ENCODE measurements around the gene AFF3.

DNA sequence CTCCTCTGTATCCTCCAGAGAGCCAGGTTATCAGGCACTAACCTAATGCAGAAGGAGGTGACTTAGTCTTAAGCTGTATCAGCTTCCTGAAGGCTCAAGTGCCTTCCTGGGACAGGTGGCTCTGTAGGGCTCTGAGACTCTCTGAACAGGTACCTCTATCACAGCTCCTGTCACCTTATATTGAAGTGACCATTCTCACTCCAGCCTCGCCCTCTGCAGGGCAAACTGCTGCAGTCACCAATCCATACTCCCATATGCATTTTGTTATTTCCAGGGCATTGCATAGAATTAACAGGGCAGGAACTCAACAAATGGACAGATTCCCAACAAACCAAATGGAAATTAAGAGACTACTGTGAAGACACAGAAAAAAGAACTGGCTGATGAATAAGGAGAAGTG lies 449.6 kb downstream of the AFF3 start:
- no peak for TF ChIP-seq CTCF (IDR thresholded peaks at IDR 0.05)
- no peak for TF ChIP-seq POLR2A (IDR thresholded peaks at IDR 0.05)
